ENCODE measurements around the gene KRT83. TPM values are rescaled to one million over a fixed set of nuclear protein-coding genes. Genes with fewer than 3 reads are reported as not detected.

Gene KRT83
- total RNA-seq, 1 experiment from 2014 or later = not detected

DNA sequence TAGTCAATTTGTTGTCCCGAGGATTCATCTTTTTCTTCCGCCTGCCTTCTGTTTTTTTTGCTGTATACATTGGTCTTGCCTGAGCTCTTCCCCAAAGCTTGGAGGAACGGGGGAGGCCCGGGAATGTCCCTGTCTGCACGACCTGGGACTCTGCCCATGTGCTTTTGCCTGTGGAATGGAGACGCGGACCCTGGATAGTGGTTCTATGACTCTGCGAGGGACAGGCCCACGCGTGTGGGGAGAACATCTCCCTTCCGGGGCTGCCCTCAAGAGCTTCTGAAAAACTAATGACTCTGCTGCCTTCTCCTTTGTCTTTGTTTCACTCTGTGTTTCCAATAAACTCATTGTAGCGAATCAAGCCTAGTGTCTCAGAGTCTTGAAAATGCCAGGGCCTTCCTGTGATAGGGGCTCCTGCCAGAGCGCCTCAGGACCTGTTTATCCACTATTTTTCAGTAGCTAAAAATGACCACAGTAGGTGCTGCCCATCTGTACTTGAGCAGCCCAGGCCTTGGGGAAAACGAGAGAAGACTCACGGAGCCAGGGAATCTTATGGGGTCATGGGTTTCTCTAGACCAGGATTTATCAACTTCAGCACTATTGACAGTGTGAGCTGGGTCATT lies 12.3 kb downstream of the KRT83 start:
- Histone ChIP-seq H3K9me3 (ENCODE audit: low read depth, low read length, poor library complexity, severe bottlenecking) (no peaks in the 10 kb centered on the region), H3K27ac (ENCODE audit: low read depth, low read length, poor library complexity, severe bottlenecking) (no peak overlapping the region), H3K4me3 (ENCODE audit: low read depth, low read length, poor library complexity, severe bottlenecking) (peak overlapping the region; percentile 42), H3K4me1 (ENCODE audit: insufficient read depth, low read length, poor library complexity, severe bottlenecking) (no peaks in the 10 kb centered on the region), H3K36me3 (ENCODE audit: insufficient read depth, low read length, poor library complexity, severe bottlenecking) (no peaks in the 10 kb centered on the region), H3K27me3 (replicated peaks; ENCODE audit: insufficient read depth, low read depth, low read length, poor library complexity) (peaks cover 26% of the 10 kb centered on the region)
- CTCF ChIA-PET = no interaction called here
- TF ChIP-seq, protein P1, sequence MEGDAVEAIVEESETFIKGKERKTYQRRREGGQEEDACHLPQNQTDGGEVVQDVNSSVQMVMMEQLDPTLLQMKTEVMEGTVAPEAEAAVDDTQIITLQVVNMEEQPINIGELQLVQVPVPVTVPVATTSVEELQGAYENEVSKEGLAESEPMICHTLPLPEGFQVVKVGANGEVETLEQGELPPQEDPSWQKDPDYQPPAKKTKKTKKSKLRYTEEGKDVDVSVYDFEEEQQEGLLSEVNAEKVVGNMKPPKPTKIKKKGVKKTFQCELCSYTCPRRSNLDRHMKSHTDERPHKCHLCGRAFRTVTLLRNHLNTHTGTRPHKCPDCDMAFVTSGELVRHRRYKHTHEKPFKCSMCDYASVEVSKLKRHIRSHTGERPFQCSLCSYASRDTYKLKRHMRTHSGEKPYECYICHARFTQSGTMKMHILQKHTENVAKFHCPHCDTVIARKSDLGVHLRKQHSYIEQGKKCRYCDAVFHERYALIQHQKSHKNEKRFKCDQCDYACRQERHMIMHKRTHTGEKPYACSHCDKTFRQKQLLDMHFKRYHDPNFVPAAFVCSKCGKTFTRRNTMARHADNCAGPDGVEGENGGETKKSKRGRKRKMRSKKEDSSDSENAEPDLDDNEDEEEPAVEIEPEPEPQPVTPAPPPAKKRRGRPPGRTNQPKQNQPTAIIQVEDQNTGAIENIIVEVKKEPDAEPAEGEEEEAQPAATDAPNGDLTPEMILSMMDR (conservative IDR thresholded peaks at IDR 0.05; ENCODE audit: low read depth, low read length) = no peak
- no peak for TF ChIP-seq EZH2 (IDR thresholded peaks at IDR 0.05; ENCODE audit: borderline replicate concordance, low read depth, low read length, poor library complexity, severe bottlenecking)
- intact Hi-C loops (cut with micrococcal nuclease; ENCODE audit: unreplicated experiment) = no loop called here
- DNase-seq (ENCODE audit: low spot score) = no peak
- no TSS peak for BruUV-seq (replicated peaks)
- POLR2A ChIA-PET (ENCODE audit: low non-redundant PET) = no interaction called here

DNA sequence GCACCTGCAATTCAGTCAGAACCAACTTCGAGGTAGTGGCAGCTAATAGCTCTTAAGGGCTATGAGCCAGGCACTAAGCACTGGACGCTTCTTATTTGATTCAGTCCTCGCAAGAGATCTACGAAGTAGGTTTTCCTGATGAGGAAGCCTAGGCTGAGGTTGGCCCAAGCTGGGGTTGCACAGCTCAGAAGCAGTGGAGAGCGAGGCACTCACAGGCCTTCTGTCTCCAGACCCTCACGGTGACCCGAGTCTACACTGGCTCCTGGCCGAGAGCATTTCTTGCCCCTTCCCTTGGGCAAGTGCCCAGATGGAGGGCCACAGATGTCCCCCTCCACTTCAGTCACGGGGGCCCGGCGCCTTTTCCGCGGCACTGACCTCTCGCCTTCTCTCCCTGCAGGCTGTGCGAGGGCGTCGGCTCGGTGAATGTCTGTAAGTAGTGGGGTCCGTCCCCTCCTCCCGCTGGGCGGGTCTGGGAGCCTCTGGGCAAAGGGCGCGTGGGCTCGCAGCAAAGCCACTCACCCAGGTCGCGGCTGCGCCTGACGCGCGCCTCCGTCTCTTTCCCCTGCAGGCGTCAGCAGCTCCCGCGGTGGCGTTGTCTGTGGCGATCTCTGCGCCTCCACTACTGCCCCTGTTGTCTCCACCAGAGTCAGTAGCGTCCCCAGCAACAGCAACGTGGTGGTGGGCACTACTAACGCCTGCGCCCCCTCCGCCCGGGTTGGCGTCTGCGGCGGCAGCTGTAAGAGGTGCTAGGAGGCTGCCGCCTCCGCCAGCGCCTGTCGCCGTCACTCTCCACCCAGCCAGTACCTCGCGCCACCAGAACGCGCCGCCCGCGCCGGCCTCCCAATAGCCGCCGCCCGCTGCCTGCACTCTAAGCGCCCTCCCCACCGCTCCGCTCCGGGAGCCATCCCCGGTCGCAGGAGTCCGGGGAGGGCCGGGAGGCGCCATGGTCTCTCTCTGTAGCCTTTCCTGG lies 13.1 kb downstream of the KRT83 start:
- CTCF ChIA-PET = no interaction called here
- H3K27me3 ChIP-seq (replicated peaks; ENCODE audit: insufficient read depth, low read depth, low read length, poor library complexity) = peaks cover 26% of the 10 kb centered on the region
- peak overlapping the region; percentile 42 for H3K4me3 ChIP-seq (ENCODE audit: low read depth, low read length, poor library complexity, severe bottlenecking)
- no TSS peak for BruUV-seq (replicated peaks)
- no peaks in the 10 kb centered on the region for H3K36me3 ChIP-seq (ENCODE audit: insufficient read depth, low read length, poor library complexity, severe bottlenecking)
- H3K27ac ChIP-seq (ENCODE audit: low read depth, low read length, poor library complexity, severe bottlenecking) = no peak overlapping the region
- POLR2A ChIA-PET (ENCODE audit: low non-redundant PET) = no interaction called here
- TF ChIP-seq, protein P1 (conservative IDR thresholded peaks at IDR 0.05; ENCODE audit: low read depth, low read length) = peak; percentile 23; the same call in 1 of the 2 replicates
- no peak for TF ChIP-seq EZH2 (IDR thresholded peaks at IDR 0.05; ENCODE audit: borderline replicate concordance, low read depth, low read length, poor library complexity, severe bottlenecking)
- no peaks in the 10 kb centered on the region for H3K9me3 ChIP-seq (ENCODE audit: low read depth, low read length, poor library complexity, severe bottlenecking)
- H3K4me1 ChIP-seq (ENCODE audit: insufficient read depth, low read length, poor library complexity, severe bottlenecking) = no peaks in the 10 kb centered on the region
- DNase-seq (ENCODE audit: low spot score) = peak; percentile 56
- intact Hi-C loops (cut with micrococcal nuclease; ENCODE audit: unreplicated experiment) = no loop called here

DNA sequence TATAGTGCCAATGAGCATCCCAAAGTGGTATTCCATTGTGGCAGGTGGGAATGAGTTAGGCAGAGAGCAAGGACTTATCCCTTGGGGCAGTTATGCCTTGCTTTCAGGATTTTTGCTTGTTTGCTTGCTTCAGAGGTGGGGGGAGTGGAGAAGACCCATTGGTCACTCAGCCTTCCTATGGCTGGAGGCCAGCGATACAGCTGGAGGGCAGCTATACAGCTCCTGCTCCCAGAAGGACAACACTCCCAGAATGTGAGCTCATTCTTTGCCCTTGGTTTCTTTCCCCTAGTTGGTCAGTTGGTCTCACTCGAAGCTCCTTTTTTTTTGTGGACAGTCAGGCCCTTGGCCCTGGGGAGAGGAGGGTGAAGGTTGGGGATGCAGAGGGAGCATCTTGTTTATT lies 14.5 kb downstream of the KRT83 start:
- TF ChIP-seq, protein P1 (conservative IDR thresholded peaks at IDR 0.05; ENCODE audit: low read depth, low read length) = no peak
- no peak for TF ChIP-seq EZH2 (IDR thresholded peaks at IDR 0.05; ENCODE audit: borderline replicate concordance, low read depth, low read length, poor library complexity, severe bottlenecking)
- Histone ChIP-seq H3K4me1 (ENCODE audit: insufficient read depth, low read length, poor library complexity, severe bottlenecking) (no peaks in the 10 kb centered on the region), H3K4me3 (ENCODE audit: low read depth, low read length, poor library complexity, severe bottlenecking) (no peak overlapping the region), H3K27ac (ENCODE audit: low read depth, low read length, poor library complexity, severe bottlenecking) (no peak overlapping the region), H3K36me3 (ENCODE audit: insufficient read depth, low read length, poor library complexity, severe bottlenecking) (no peaks in the 10 kb centered on the region), H3K27me3 (replicated peaks; ENCODE audit: insufficient read depth, low read depth, low read length, poor library complexity) (peaks cover 24% of the 10 kb centered on the region), H3K9me3 (ENCODE audit: low read depth, low read length, poor library complexity, severe bottlenecking) (no peaks in the 10 kb centered on the region)
- DNase-seq (ENCODE audit: low spot score) = no peak
- ChIA-PET CTCF (no interaction called here), POLR2A (ENCODE audit: low non-redundant PET) (no interaction called here)
- no TSS peak for BruUV-seq (replicated peaks)
- intact Hi-C loops (cut with micrococcal nuclease; ENCODE audit: unreplicated experiment) = no loop called here

Data from A673 (cell line).